ENCODE results near the gene GLYR1.

Gene GLYR1

GRCh38 chr16:4846503-4846900 is 586 bp downstream of the GLYR1 start:
- DNase-seq, result peak; percentile 2

GRCh38 chr16:4840984-4841383 is 6.1 kb downstream of the GLYR1 start:
- DNase-seq, result no peak

GRCh38 chr16:4839942-4840341 is 7.1 kb downstream of the GLYR1 start:
- no peak for DNase-seq

DNA sequence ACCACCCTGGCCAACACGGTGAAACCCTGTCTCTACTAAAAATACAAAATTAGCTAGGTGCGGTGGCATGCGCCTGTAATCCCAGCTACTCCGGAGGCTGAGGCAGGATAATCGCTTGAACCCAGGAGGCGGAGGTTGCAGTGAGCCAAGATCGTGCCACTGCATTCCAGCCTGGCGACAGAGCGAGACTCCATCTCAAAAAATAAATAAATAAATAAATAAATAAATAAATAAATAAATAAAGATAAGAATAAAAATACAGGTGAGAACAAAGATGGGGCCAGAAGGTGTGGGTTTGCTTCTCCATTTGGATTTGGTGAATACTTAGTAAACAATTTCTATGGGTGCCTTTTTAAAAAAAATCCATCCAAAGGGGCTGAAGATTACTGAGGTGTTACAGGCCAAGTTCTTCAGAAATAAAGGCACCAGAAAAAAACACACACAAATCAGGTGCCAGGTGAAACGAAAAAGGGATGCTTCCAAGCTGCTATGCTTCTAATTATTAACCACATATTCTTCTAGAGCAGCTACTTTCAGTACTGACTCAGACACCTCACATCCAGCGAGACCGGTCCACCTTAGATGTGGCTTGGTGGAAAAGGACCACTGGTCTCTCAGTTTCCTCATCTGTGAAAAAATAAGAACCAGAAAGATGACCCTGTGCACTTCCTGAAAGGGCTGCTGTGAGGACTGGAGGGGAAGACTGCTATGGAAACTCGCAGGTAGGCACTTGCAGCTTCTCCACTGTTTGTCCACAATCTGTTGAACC is 9.2 kb downstream of the GLYR1 start:
- no peak for DNase-seq

DNA sequence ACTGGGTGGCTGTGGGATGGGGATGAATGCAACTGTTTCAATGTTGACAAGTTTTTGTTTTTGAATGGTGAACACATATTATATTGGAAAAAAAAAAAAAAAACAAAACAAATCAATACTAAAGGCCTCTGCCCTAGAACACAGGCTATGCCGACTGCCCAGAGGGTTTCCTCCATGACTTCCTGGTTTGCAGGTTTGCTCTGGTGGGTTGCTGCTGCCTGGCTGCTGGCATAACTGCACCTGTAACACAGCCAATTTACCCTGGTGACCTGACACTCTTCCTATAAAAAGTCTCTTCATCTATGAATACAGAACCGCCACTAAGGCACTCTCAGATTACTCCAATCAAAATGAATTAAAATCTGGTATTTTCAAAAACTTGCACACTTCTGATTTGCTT is 10.4 kb downstream of the GLYR1 start:
- DNase-seq, result no peak

DNA sequence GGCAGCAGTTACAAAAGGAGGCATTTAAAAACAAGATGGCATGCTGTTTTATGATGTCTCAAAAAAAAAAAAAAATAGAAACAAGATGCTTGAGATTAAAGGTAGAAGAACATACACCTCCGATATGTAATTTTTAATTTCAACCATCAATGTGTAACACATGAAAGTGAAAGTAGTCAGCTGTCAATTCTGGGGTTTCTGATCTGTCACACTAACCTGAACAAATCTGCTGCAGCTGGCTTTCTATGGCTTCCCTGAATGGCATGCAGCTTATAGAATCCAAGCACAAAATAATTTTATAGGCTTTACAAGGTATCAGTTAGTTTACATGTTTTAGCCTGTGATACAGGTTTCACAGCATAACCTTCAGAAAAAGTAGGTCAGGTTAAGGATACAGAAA is 13.5 kb downstream of the GLYR1 start:
- DNase-seq, result no peak

DNA sequence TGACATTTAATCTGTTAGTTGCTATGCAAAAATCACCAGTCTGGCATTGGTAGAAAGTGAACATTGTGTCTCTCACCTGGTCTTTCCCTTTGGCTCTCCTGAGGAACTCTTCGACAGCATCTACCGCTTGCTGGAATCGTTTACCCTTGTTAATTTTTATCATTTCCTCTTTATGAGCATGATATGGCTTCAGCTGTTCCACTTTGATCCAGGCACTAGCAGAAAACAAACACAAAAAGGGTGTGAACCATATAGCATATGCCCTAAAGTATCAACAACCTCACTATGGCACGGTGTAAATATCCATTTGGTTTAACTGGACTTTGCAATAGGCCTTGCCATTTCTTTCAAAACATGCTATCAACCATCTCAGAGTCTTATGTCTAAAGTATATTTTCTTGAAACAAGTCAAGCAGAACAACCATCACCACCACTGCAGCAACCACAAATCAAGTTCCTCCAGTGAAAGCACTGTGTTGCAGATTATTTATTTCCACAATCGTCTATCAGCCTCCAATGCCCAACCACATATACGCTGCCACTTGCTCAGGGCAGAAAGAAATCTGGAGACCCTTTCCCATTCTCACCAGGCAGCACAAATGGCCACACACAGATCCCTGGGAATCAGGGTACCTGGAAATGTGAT is 14.3 kb downstream of the GLYR1 start:
- DNase-seq, result no peak

GRCh38 chr16:4831616-4832015 is 15.5 kb downstream of the GLYR1 start:
- DNase-seq, result no peak

DNA sequence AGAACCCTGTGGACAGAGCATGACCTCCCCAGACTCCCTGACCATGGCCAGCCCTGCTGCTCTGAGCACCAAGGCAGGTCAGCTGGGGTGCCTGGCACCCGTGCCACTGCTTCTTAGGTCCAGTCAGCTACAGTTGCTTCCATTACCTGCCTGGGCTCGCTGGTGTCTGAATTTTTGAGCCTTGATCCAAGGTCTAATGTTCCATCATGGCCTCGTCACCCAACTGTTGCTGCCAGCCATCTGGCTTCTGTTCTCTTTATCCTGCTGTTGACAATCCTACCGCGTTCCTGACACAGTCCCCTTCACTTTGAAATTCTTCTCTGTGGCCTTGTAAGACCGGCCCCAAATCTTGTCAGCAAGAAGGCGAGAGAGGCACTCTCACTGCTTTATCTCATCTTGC is 16.7 kb downstream of the GLYR1 start:
- DNase-seq, result no peak

DNA sequence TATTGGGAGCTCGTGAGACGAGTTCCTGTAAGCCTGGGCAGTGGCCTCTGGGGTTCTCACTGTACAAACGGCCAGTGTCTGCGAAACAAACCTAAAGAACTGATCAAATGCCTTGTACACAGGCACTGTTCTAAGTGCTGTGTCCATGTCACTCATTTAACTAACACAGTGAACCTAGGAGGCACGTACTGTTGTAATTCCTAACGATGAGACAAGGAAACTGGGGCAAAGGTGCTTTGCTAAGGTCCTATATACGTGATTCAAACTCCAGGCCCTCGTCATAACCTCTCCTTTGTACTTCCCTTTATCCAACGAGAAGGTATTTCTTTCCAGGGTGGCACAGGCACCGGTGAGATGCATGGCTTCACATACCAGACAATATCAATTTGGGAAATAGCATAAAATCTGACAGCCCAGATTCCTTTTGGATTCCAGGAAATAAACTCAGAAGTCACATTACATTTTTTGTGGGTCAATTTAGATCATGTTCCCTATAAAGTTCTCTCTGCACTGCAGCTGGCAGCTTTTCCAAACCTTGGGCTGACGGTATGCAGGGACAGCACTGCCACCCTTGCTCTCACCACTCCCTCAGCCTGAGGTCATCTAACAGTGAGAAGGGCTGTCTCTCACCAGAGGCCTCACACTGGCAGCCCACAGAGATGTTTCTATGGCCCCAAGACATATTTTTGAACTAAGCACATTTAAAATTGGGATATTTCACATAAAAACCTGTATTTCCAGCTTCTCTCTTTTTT is 18.3 kb downstream of the GLYR1 start:
- no peak for DNase-seq

DNA sequence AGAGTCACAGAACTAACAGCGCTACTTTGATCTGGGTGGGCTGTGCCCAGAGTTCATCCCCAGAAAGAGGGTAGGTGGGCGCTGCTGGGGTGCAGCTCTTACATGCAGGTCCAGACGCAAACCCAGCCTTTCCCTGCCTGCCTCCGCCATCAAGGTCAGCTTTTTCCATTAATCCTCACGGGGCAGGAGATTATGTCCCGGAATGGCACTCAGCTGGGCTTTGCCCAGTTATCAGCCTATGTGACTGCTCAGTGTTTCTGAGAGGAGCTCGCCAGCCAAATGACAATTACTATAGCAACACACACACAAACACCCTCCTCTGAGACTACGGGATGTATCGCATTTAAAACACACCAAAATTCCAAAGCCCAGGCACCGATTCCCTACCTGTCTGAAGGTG is 20.1 kb downstream of the GLYR1 start:
- no peak for DNase-seq

GRCh38 chr16:4826526-4826925 is 20.6 kb downstream of the GLYR1 start:
- DNase-seq, result no peak

DNA sequence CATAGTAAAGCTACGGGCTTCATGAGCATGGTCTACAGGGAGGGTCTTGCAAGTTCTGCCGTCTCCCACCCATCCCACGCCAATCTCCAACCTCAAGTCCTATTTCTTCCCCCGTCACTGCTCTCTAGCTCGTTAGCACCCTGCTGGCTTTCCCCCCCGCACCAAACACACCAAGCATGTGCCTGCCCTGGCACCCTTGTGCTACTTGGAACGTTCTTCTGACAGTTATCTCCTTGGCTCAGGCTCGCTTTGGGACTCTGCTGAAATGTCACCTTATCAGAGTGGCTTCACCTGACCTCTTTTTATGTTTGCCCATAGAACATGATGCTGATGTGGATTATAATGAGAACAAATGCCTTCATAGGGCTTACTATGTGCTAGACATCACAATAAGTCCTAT is 21.9 kb downstream of the GLYR1 start:
- no peak for DNase-seq

- no peak for DNase-seq
Measured at GRCh38 chr16:4820652-4821051, 26.4 kb downstream of the GLYR1 start.

GRCh38 chr16:4814542-4815173 is 32.4 kb downstream of the GLYR1 start:
- no peak for DNase-seq

- no peak for DNase-seq
Measured at GRCh38 chr16:4814046-4814445, 33.0 kb downstream of the GLYR1 start.

GRCh38 chr16:4813251-4814003 is 33.7 kb downstream of the GLYR1 start:
- DNase-seq, result no peak

- no peak for DNase-seq
Measured at GRCh38 chr16:4811773-4812172, 35.3 kb downstream of the GLYR1 start.

GRCh38 chr16:4811242-4811641 is 35.8 kb downstream of the GLYR1 start:
- DNase-seq, result no peak

DNA sequence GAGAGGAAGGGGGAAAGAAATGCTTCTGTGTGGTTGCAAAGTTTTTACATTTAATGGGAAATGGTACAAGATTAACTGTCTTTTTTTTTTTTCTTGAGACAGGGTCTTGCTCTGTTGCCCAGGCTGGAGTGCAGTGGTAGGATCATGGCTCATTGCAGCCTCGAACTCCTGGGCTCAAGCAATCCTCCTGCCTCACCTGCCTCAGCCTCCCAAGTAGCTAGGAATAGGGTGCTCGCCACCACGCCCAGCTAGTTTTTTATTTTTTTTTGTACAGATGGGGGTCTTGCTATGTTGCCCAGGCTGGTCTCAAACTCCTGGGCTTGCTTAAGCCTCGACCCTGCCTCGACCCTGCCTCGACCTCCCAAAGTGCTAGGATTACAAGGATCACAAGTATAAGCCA is 40.8 kb downstream of the GLYR1 start:
- DNase-seq, result no peak

DNA sequence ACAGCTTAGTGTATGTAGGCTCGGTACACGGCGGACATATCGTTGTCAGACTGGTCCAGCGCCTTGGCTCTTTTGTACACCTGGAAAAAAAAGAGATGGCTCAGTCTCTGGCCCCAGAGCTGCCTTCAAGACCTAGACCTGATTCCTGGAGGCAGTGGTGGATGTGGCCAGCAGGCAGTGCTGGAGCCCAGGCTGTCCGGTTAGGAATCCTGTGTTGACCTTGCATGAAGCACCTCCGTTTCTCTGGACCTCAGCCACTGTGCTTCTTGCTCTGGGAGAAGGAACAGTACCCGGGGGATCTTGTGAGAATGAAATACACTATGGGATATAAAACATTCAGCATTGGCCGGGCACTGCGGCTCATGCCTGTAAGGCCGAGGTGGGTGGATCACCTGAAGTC is 41.9 kb downstream of the GLYR1 start:
- DNase-seq, result no peak

DNA sequence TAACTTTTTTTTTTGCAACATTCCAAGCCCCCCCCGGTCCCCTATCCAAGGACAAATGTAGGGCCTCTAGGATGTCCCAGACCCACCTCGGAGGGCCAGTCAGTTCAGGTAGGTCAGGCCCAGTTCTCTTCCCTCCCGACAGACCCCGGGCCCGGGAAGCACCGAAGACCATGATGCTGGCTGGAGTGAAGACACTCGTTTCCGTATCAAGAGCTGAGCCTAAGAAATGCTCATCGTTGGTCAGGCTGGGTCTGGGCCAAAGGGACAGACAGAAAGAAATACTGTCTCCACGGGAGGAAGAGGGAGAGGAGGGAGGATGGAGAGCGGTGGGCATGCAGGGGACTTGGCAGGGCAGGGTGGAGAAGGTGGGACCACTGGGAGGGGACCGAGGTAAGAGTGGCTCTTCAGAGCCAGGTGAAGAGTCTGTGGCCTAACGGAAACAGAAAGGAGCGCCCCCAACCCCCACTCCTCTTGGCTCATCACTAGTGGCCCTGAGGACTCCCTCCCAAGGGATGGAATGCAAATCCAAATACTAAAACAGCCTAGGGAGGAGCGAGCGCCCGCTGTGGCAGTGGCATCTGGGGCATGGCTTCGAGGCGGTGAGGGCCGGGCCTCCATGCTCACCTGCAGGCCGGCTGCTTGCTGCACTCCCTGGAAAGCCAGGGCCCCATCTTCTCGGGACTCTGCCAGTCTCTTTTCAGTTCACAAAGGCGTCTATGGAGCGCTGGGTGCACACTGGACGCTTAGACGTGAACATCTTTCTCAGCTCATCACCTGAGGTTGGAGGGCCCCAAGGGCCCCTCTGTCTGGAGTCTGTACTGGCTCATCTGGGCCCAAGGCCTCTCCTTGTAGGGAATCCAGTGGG is 43.0 kb downstream of the GLYR1 start:
- DNase-seq, result no peak

Data from stimulated activated naive CD4-positive, alpha-beta T cell treated with Interleukin-2 at 50 U/mL for 16 hours (primary cell).